ENCODE results near the gene SKI. TPM values are rescaled to one million over a fixed set of nuclear protein-coding genes. Genes with fewer than 3 reads are reported as not detected.

SKI gene
- total and polyA plus RNA-seq, 9 of the 15 experiments (the other 6 are each of a cell fraction or from before 2014, with no cell fraction given) = 0.10 to 60.5 (median 4.6) TPM

DNA sequence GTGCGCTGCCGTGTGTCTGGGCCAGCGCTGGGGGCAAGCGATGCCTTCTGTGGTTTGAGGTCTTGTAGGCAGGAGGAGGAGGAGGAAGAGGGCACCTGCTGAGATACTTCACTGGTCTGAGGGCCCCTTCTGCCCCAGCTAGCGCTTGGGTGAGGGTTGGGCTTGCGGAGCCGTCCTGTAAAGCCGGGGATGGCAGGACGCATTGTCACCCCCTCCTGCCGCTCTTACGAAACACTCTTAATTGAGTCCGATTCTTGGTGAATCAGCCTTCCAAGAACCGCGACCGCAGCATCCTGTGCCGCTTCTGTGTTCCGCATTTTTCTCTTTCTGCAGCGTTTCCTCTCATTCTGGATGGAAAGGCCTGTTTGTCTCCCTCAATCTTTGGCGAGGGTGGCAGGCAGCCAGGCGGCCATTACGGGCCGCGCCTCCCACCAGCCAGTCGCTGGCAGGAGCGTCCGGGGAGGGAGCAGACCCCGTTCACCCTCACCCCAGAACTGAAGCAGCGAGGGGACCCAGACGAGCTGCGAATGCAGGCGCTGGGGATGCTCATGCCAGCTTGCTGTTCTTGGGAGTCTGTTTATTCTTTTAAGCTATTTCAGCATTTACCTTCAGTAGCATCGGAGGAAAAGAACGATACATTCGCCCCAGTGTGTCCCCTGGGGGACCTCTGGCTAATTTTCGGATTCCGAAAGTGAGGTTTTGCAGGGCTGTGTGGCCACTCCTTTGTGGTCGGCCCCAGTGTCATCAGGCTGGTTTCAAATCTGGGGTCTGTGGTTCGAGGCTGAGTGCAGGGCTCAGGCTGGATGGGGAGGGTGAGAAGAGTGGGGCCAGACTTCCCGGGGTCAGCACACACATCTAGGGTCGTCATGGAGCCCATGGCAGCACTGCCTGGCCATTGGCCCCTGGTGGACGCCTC lies 62.7 kb downstream of the SKI start (continued):
- TF ChIP-seq NUFIP1 (IDR thresholded peaks at IDR 0.05; ENCODE audit: partially characterized antibody) (no peak), POLR2AphosphoS5 (IDR thresholded peaks at IDR 0.05; ENCODE audit: control insufficient read depth, insufficient read depth, low read depth, low read length) (no peak), TRIM24 (IDR thresholded peaks at IDR 0.05) (peak in 1 of 2 experiments; percentile 73; a peak in 2 of 4 replicates), GTF2A2 (tag; IDR thresholded peaks at IDR 0.05) (no peak), SPI1 (IDR thresholded peaks at IDR 0.05; ENCODE audit: borderline replicate concordance, low read depth, low read length) (peak; percentile 94), FOSL1 (tag; conservative IDR thresholded peaks at IDR 0.05) (peak; percentile 87)
- TF ChIP-seq, protein P1, sequence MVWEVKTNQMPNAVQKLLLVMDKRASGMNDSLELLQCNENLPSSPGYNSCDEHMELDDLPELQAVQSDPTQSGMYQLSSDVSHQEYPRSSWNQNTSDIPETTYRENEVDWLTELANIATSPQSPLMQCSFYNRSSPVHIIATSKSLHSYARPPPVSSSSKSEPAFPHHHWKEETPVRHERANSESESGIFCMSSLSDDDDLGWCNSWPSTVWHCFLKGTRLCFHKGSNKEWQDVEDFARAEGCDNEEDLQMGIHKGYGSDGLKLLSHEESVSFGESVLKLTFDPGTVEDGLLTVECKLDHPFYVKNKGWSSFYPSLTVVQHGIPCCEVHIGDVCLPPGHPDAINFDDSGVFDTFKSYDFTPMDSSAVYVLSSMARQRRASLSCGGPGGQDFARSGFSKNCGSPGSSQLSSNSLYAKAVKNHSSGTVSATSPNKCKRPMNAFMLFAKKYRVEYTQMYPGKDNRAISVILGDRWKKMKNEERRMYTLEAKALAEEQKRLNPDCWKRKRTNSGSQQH (CRISPR knock-in tag; IDR thresholded peaks at IDR 0.05) = no peak
- TF ChIP-seq, protein P2, sequence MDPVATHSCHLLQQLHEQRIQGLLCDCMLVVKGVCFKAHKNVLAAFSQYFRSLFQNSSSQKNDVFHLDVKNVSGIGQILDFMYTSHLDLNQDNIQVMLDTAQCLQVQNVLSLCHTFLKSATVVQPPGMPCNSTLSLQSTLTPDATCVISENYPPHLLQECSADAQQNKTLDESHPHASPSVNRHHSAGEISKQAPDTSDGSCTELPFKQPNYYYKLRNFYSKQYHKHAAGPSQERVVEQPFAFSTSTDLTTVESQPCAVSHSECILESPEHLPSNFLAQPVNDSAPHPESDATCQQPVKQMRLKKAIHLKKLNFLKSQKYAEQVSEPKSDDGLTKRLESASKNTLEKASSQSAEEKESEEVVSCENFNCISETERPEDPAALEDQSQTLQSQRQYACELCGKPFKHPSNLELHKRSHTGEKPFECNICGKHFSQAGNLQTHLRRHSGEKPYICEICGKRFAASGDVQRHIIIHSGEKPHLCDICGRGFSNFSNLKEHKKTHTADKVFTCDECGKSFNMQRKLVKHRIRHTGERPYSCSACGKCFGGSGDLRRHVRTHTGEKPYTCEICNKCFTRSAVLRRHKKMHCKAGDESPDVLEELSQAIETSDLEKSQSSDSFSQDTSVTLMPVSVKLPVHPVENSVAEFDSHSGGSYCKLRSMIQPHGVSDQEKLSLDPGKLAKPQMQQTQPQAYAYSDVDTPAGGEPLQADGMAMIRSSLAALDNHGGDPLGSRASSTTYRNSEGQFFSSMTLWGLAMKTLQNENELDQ (CRISPR knock-in tag; IDR thresholded peaks at IDR 0.05; ENCODE audit: borderline replicate concordance) = no peak
- TF ChIP-seq, protein P3, sequence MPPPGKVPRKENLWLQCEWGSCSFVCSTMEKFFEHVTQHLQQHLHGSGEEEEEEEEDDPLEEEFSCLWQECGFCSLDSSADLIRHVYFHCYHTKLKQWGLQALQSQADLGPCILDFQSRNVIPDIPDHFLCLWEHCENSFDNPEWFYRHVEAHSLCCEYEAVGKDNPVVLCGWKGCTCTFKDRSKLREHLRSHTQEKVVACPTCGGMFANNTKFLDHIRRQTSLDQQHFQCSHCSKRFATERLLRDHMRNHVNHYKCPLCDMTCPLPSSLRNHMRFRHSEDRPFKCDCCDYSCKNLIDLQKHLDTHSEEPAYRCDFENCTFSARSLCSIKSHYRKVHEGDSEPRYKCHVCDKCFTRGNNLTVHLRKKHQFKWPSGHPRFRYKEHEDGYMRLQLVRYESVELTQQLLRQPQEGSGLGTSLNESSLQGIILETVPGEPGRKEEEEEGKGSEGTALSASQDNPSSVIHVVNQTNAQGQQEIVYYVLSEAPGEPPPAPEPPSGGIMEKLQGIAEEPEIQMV (tag; conservative IDR thresholded peaks at IDR 0.05; ENCODE audit: low read depth) = no peak
- TF ChIP-seq, protein P4, sequence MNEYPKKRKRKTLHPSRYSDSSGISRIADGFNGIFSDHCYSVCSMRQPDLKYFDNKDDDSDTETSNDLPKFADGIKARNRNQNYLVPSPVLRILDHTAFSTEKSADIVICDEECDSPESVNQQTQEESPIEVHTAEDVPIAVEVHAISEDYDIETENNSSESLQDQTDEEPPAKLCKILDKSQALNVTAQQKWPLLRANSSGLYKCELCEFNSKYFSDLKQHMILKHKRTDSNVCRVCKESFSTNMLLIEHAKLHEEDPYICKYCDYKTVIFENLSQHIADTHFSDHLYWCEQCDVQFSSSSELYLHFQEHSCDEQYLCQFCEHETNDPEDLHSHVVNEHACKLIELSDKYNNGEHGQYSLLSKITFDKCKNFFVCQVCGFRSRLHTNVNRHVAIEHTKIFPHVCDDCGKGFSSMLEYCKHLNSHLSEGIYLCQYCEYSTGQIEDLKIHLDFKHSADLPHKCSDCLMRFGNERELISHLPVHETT (CRISPR knock-in tag; conservative IDR thresholded peaks at IDR 0.05 in 1 of 2, IDR thresholded peaks at IDR 0.05 in 1 of 2) = no peak
- TF ChIP-seq, protein P5, sequence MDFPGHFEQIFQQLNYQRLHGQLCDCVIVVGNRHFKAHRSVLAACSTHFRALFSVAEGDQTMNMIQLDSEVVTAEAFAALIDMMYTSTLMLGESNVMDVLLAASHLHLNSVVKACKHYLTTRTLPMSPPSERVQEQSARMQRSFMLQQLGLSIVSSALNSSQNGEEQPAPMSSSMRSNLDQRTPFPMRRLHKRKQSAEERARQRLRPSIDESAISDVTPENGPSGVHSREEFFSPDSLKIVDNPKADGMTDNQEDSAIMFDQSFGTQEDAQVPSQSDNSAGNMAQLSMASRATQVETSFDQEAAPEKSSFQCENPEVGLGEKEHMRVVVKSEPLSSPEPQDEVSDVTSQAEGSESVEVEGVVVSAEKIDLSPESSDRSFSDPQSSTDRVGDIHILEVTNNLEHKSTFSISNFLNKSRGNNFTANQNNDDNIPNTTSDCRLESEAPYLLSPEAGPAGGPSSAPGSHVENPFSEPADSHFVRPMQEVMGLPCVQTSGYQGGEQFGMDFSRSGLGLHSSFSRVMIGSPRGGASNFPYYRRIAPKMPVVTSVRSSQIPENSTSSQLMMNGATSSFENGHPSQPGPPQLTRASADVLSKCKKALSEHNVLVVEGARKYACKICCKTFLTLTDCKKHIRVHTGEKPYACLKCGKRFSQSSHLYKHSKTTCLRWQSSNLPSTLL (IDR thresholded peaks at IDR 0.05) = no peak
- TF ChIP-seq, protein P6, sequence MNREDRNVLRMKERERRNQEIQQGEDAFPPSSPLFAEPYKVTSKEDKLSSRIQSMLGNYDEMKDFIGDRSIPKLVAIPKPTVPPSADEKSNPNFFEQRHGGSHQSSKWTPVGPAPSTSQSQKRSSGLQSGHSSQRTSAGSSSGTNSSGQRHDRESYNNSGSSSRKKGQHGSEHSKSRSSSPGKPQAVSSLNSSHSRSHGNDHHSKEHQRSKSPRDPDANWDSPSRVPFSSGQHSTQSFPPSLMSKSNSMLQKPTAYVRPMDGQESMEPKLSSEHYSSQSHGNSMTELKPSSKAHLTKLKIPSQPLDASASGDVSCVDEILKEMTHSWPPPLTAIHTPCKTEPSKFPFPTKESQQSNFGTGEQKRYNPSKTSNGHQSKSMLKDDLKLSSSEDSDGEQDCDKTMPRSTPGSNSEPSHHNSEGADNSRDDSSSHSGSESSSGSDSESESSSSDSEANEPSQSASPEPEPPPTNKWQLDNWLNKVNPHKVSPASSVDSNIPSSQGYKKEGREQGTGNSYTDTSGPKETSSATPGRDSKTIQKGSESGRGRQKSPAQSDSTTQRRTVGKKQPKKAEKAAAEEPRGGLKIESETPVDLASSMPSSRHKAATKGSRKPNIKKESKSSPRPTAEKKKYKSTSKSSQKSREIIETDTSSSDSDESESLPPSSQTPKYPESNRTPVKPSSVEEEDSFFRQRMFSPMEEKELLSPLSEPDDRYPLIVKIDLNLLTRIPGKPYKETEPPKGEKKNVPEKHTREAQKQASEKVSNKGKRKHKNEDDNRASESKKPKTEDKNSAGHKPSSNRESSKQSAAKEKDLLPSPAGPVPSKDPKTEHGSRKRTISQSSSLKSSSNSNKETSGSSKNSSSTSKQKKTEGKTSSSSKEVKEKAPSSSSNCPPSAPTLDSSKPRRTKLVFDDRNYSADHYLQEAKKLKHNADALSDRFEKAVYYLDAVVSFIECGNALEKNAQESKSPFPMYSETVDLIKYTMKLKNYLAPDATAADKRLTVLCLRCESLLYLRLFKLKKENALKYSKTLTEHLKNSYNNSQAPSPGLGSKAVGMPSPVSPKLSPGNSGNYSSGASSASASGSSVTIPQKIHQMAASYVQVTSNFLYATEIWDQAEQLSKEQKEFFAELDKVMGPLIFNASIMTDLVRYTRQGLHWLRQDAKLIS (CRISPR knock-in tag; IDR thresholded peaks at IDR 0.05) = no peak

Data from K562 (cell line).